Naive B cell (primary cell): ENCODE data around the gene KTN1. TPM values are rescaled to one million over a fixed set of nuclear protein-coding genes. Genes with fewer than 3 reads are reported as not detected.

ENCODE experiments used
- ATAC-seq, 2 donors: fragments of 150-1000 bp; cut with Tn5 transposase; 2 replicates each; pipeline ENCODE4 v1.10.0; 2021; ENCODE audit warnings: low read depth in 2 of 2, mild to moderate bottlenecking in 2 of 2, moderate library complexity in 2 of 2
- DNase-seq: peaks from one replicate; pipeline ENCODE4 v3.0.0; 2022
- H3K27ac Mint-ChIP-seq, 6 donors: one replicate each; pipeline ENCODE4 v1.8.0; 2020 to 2022; ENCODE audit warnings: mild to moderate bottlenecking in 6 of 6, mixed read lengths in 6 of 6, moderate library complexity in 5 of 6, inconsistent platforms in 2 of 6
- H3K27me3 Mint-ChIP-seq, 3 donors: one replicate each; pipeline ENCODE4 v1.8.0; 2021 to 2022; ENCODE audit warnings: mixed read lengths in 3 of 3, mild to moderate bottlenecking in 1 of 3
- H3K36me3 Mint-ChIP-seq, 2 donors: one replicate each; pipeline ENCODE4 v1.8.0; 2020 to 2022; ENCODE audit warnings: mixed read lengths in 2 of 2, inconsistent platforms in 1 of 2, mild to moderate bottlenecking in 1 of 2
- H3K4me1 Mint-ChIP-seq, 3 donors: one replicate each; pipeline ENCODE4 v1.8.0; 2020 to 2022; ENCODE audit warnings: mixed read lengths in 3 of 3, inconsistent platforms in 1 of 3, mild to moderate bottlenecking in 1 of 3, moderate library complexity in 1 of 3
- H3K4me3 Mint-ChIP-seq, 8 donors: one replicate each; pipeline ENCODE4 v1.8.0; 2020 to 2022; ENCODE audit warnings: mild to moderate bottlenecking in 8 of 8, mixed read lengths in 8 of 8, moderate library complexity in 8 of 8, inconsistent platforms in 2 of 8
- H3K9me3 Mint-ChIP-seq, 7 donors: one replicate each; pipeline ENCODE4 v1.8.0; 2020 to 2022; ENCODE audit warnings: mixed read lengths in 7 of 7, mild to moderate bottlenecking in 5 of 7, inconsistent platforms in 2 of 7, moderate library complexity in 1 of 7
- polyA plus RNA-seq, 6 donors: library from polyadenylated mRNA; unstranded; fragments of 300-500 nt; fragmentation: Illumina TruSeq; gene quantifications; one replicate each; pipeline ENCODE4 v1.2.3, GENCODE V29; 2021; ENCODE audit warnings: low read depth in 6 of 6

KTN1 gene
- polyA plus RNA-seq, 6 donors from 2014 or later = 9.2 to 47.3 (median 30.2) TPM

GRCh38 chr14:55722054-55722453 lies 142.0 kb downstream of the KTN1 start:
- Mint-ChIP-seq H3K4me1 (no peaks in the 10 kb centered on the region), H3K9me3 (no peaks in the 10 kb centered on the region), H3K27me3 (no peaks in the 10 kb centered on the region), H3K27ac (no peak overlapping the region), H3K4me3 (no peak overlapping the region), H3K36me3 (no peaks in the 10 kb centered on the region)
- ATAC-seq (no peak), DNase-seq (no peak)

GRCh38 chr14:55724736-55725135 lies 144.7 kb downstream of the KTN1 start:
- H3K36me3 Mint-ChIP-seq = no peaks in the 10 kb centered on the region
- H3K4me1 Mint-ChIP-seq = no peaks in the 10 kb centered on the region
- H3K4me3 Mint-ChIP-seq = no peak overlapping the region
- H3K27me3 Mint-ChIP-seq = no peaks in the 10 kb centered on the region
- peaks cover 0 to 4% (median 0%) of the 10 kb centered on the region in 7 donors for H3K9me3 Mint-ChIP-seq
- DNase-seq (no peak), ATAC-seq (no peak)
- H3K27ac Mint-ChIP-seq = no peak overlapping the region

- Mint-ChIP-seq H3K9me3 (peaks cover 0 to 6% (median 1%) of the 10 kb centered on the region in 7 donors), H3K27ac (peak overlapping the region in 1 of 6 donors; percentile 74), H3K4me3 (no peak overlapping the region), H3K27me3 (no peaks in the 10 kb centered on the region), H3K36me3 (no peaks in the 10 kb centered on the region), H3K4me1 (no peaks in the 10 kb centered on the region)
- DNase-seq (no peak), ATAC-seq (no peak)
Measured at GRCh38 chr14:55730592-55731310, 150.7 kb downstream of the KTN1 start.

GRCh38 chr14:55731311-55731872 lies 151.4 kb downstream of the KTN1 start:
- no peak for DNase-seq
- Mint-ChIP-seq H3K27me3 (no peaks in the 10 kb centered on the region), H3K4me3 (peak overlapping the region in 1 of 8 donors; percentile 21)

GRCh38 chr14:55731881-55732498 lies 152.0 kb downstream of the KTN1 start:
- Mint-ChIP-seq H3K4me1 (no peaks in the 10 kb centered on the region), H3K9me3 (peaks cover 0 to 17% (median 8%) of the 10 kb centered on the region in 7 donors), H3K36me3 (no peaks in the 10 kb centered on the region), H3K4me3 (no peak overlapping the region), H3K27me3 (no peaks in the 10 kb centered on the region), H3K27ac (no peak overlapping the region)
- ATAC-seq (no peak), DNase-seq (peak; percentile 25)

More at GRCh38 chr14:55731311-55731872, 151.4 kb downstream of the KTN1 start:
- no peak overlapping the region for H3K27ac Mint-ChIP-seq
- H3K9me3 Mint-ChIP-seq = peaks cover 0 to 13% (median 6%) of the 10 kb centered on the region in 7 donors
- H3K36me3 Mint-ChIP-seq = no peaks in the 10 kb centered on the region
- H3K4me1 Mint-ChIP-seq = no peaks in the 10 kb centered on the region
- no peak for ATAC-seq

GRCh38 chr14:55733599-55733998 lies 153.6 kb downstream of the KTN1 start:
- Mint-ChIP-seq H3K36me3 (no peaks in the 10 kb centered on the region), H3K27ac (no peak overlapping the region), H3K4me3 (no peak overlapping the region), H3K27me3 (no peaks in the 10 kb centered on the region), H3K4me1 (no peaks in the 10 kb centered on the region), H3K9me3 (peaks cover 0 to 14% (median 8%) of the 10 kb centered on the region in 7 donors)
- DNase-seq (no peak), ATAC-seq (no peak)

Other genes starting within 250 kb of the KTN1 start
- gene ATG14, start 168.4 kb upstream of the KTN1 start, polyA plus RNA-seq = 1 to 10 TPM; 2.0 to 5.1 (median 4.4) TPM
- not detected for gene TBPL2, start 139.6 kb upstream of the KTN1 start, polyA plus RNA-seq